Sigmoid colon (tissue), 7 donors: ENCODE measurements around the gene COCH. TPM values are rescaled to one million over a fixed set of nuclear protein-coding genes. Genes with fewer than 3 reads are reported as not detected.

Experiments
- DNase-seq: peaks from one replicate; pipeline ENCODE4 v3.0.0-alpha.2; 2019
- H3K27ac ChIP-seq, 4 donors: fragments of 200-600 bp; sonication (generic); one replicate each; pipeline ENCODE4 v1.5.1; 2016 to 2019; ENCODE audit warnings: mild to moderate bottlenecking in 1 of 4
- H3K27me3 ChIP-seq, 3 donors: fragments of 200-600 bp; sonication (generic); one replicate each; pipeline ENCODE4 v1.5.1; 2019; ENCODE audit warnings: mild to moderate bottlenecking in 1 of 3
- H3K36me3 ChIP-seq, 4 donors: fragments of 200-600 bp; sonication (generic); one replicate each; pipeline ENCODE4 v1.5.1; 2016 to 2019
- H3K4me1 ChIP-seq, 4 donors: fragments of 200-600 bp; sonication (generic); one replicate each; pipeline ENCODE4 v1.5.1; 2017 to 2019
- H3K4me3 ChIP-seq, 4 donors: fragments of 200-600 bp; sonication (generic); one replicate each; pipeline ENCODE4 v1.5.1; 2017 to 2019; ENCODE audit warnings: mild to moderate bottlenecking in 2 of 4, moderate library complexity in 1 of 4
- H3K9me3 ChIP-seq, 4 donors: fragments of 200-600 bp in 3 of 4; sonication (generic) in 3 of 4; one replicate each; pipeline versions ENCODE4 v1.5.1 to v1.6.1; 2013 to 2019
- CTCF ChIP-seq, 4 experiments: fragments of 450-650 bp in 3 of 4; fragments of 200-600 bp in 1 of 4; IDR thresholded peaks; one replicate each; pipeline ENCODE4 v1.5.1; 2016 to 2019; ENCODE audit warnings: antibody characterized with exemption in 4 of 4, mild to moderate bottlenecking in 3 of 4, moderate library complexity in 2 of 4
- EP300 ChIP-seq, 4 donors: sonication (generic); formaldehyde crosslinking; IDR thresholded peaks; one replicate each; pipeline ENCODE4 v1.6.1; 2017; ENCODE audit warnings: antibody characterized with exemption in 4 of 4
- POLR2A ChIP-seq, 2 donors: fragments of 450-650 bp; IDR thresholded peaks; one replicate each; pipeline ENCODE4 v1.6.1; 2016; ENCODE audit warnings: antibody characterized with exemption in 2 of 2, mild to moderate bottlenecking in 2 of 2, moderate library complexity in 2 of 2
- POLR2AphosphoS5 ChIP-seq, 4 donors: sonication (generic); formaldehyde crosslinking; IDR thresholded peaks; one replicate each; pipeline ENCODE4 v1.6.1; 2017; ENCODE audit warnings: antibody characterized with exemption in 4 of 4
- WGBS, 2 donors: extraction: QIAGEN DNeasy Blood & Tissue Kit; methylation state at CpG; one replicate each; pipeline ENCODE4 v1.1.7; 2013; 5-methylcytosine and 5-hydroxymethylcytosine counted together
- intact Hi-C: fragments of 100-400 bp; cut with DNase I; formaldehyde crosslinking; loops from one replicate; pipeline ENCODE4 v1.15.1; 2023
- polyA plus RNA-seq, 3 donors: library from polyadenylated mRNA; stranded (reverse); fragments of 200-250 nt; gene quantifications; one replicate each; pipeline ENCODE4 v1.2.3, GENCODE V29; 2013
- total RNA-seq, 4 donors: library from RNA; depleted of rRNA; stranded (reverse); fragments of >200 nt; gene quantifications; one replicate each; pipeline ENCODE4 v1.1.0, GENCODE V29; 2016
- donor health status: healthy with polysubstance abuse.
- donor health status: Bipolar disorder and iron deficiency.
- donor health status: healthy.

The COCH gene
- total and polyA plus RNA-seq, 7 donors: 0.71 to 15.1 (median 1.6) TPM

GRCh38 chr14:30882431-30882830 lies 8.1 kb downstream of the COCH start:
- intact Hi-C loops: no loop called here
- H3K36me3 ChIP-seq: no peaks in the 10 kb centered on the region
- WGBS, 2 donors: 40 to 98% methylated on average over 1 of the region's 1 CpG
- TF ChIP-seq EP300 (IDR thresholded peaks at IDR 0.05) (no peak), CTCF (IDR thresholded peaks at IDR 0.05) (no peak), POLR2A (IDR thresholded peaks at IDR 0.05) (no peak), POLR2AphosphoS5 (IDR thresholded peaks at IDR 0.05) (no peak)
- H3K27ac ChIP-seq: no peak overlapping the region
- H3K27me3 ChIP-seq: no peaks in the 10 kb centered on the region
- H3K4me3 ChIP-seq: no peak overlapping the region
- no peaks in the 10 kb centered on the region for H3K4me1 ChIP-seq
- DNase-seq: no peak
- H3K9me3 ChIP-seq: no peaks in the 10 kb centered on the region

- no peaks in the 10 kb centered on the region for H3K36me3 ChIP-seq
- H3K27ac ChIP-seq: no peak overlapping the region
- H3K4me1 ChIP-seq: no peaks in the 10 kb centered on the region
- WGBS, 2 donors: 66 to 74% methylated on average over 6 of the region's 6 CpGs
- no peaks in the 10 kb centered on the region for H3K27me3 ChIP-seq
- no peaks in the 10 kb centered on the region for H3K9me3 ChIP-seq
- TF ChIP-seq POLR2A (IDR thresholded peaks at IDR 0.05) (no peak), CTCF (IDR thresholded peaks at IDR 0.05) (no peak), POLR2AphosphoS5 (IDR thresholded peaks at IDR 0.05) (no peak), EP300 (IDR thresholded peaks at IDR 0.05) (no peak)
- intact Hi-C loops: no loop called here
- H3K4me3 ChIP-seq: no peak overlapping the region
- DNase-seq: no peak
Measured at GRCh38 chr14:30883508-30884294, 9.3 kb downstream of the COCH start.

GRCh38 chr14:30884901-30885300 lies 10.5 kb downstream of the COCH start:
- Histone ChIP-seq H3K4me1 (peaks cover 0 to 2% (median 0%) of the 10 kb centered on the region in 4 donors), H3K9me3 (no peaks in the 10 kb centered on the region), H3K36me3 (no peaks in the 10 kb centered on the region), H3K4me3 (no peak overlapping the region), H3K27me3 (no peaks in the 10 kb centered on the region), H3K27ac (no peak overlapping the region)
- no peak for DNase-seq
- intact Hi-C loops: no loop called here
- 72 to 84% methylated on average over 3 of the region's 3 CpGs for WGBS, 2 donors
- no peak for TF ChIP-seq EP300 (IDR thresholded peaks at IDR 0.05)
- TF ChIP-seq POLR2A (IDR thresholded peaks at IDR 0.05): no peak
- no peak for TF ChIP-seq POLR2AphosphoS5 (IDR thresholded peaks at IDR 0.05)

- no peak overlapping the region for H3K4me3 ChIP-seq
- H3K27me3 ChIP-seq: no peaks in the 10 kb centered on the region
- WGBS, 2 donors: 91 to 94% methylated on average over 7 of the region's 7 CpGs
- no peaks in the 10 kb centered on the region for H3K36me3 ChIP-seq
- no peak for DNase-seq
- H3K9me3 ChIP-seq: no peaks in the 10 kb centered on the region
- no peak overlapping the region for H3K27ac ChIP-seq
- TF ChIP-seq CTCF (IDR thresholded peaks at IDR 0.05) (no peak), POLR2A (IDR thresholded peaks at IDR 0.05) (no peak), POLR2AphosphoS5 (IDR thresholded peaks at IDR 0.05) (no peak), EP300 (IDR thresholded peaks at IDR 0.05) (no peak)
- intact Hi-C loops: no loop called here
- H3K4me1 ChIP-seq: peaks cover 0 to 8% (median 0%) of the 10 kb centered on the region in 4 donors
Measured at GRCh38 chr14:30885840-30886740, 11.7 kb downstream of the COCH start.
